Stimulated activated naive CD4-positive, alpha-beta T cell (primary cell): ENCODE measurements around the gene GOSR2.
A peak's percentile ranks its signal among the peaks of the same experiment; 100 is the strongest.

Source experiments
- DNase-seq, 6 experiments: peaks; one replicate each; lab custom pipeline; 2025; lab: John Stamatoyannopoulos, UW

Gene GOSR2

GRCh38 chr17:46922804-46923635, at the start of gene GOSR2:
GOSR2 (plus strand) TSS chr17:46923160; CDS start chr17:46923193, 33 bp downstream.
- DNase-seq: peak; percentile 64 to 90 (median 80)

- no peak for DNase-seq
Measured at GRCh38 chr17:46873941-46874645, 48.9 kb upstream of the GOSR2 start.

GRCh38 chr17:46874906-46875305, 48.1 kb upstream of the GOSR2 start:
- DNase-seq: no peak

- DNase-seq: no peak
Measured at GRCh38 chr17:46875849-46876352, 47.1 kb upstream of the GOSR2 start.

GRCh38 chr17:46876353-46876887, 46.5 kb upstream of the GOSR2 start:
- DNase-seq: no peak

GRCh38 chr17:46876926-46877325, 46.0 kb upstream of the GOSR2 start:
- no peak for DNase-seq

- no peak for DNase-seq
Measured at GRCh38 chr17:46877466-46877865, 45.5 kb upstream of the GOSR2 start.

GRCh38 chr17:46878055-46878454, 44.9 kb upstream of the GOSR2 start:
- DNase-seq: no peak

- no peak for DNase-seq
Measured at GRCh38 chr17:46879101-46879500, 43.9 kb upstream of the GOSR2 start.

- no peak for DNase-seq
Measured at GRCh38 chr17:46881015-46881414, 41.9 kb upstream of the GOSR2 start.

GRCh38 chr17:46882666-46883065, 40.3 kb upstream of the GOSR2 start:
- DNase-seq: no peak

- DNase-seq: no peak
Measured at GRCh38 chr17:46883871-46884520, 39.0 kb upstream of the GOSR2 start.

GRCh38 chr17:46884552-46884951, 38.4 kb upstream of the GOSR2 start:
- DNase-seq: no peak

- no peak for DNase-seq
Measured at GRCh38 chr17:46885415-46886309, 37.3 kb upstream of the GOSR2 start.

- no peak for DNase-seq
Measured at GRCh38 chr17:46886310-46886663, 36.7 kb upstream of the GOSR2 start.

GRCh38 chr17:46887717-46888116, 35.2 kb upstream of the GOSR2 start:
- no peak for DNase-seq

- no peak for DNase-seq
Measured at GRCh38 chr17:46888727-46889126, 34.2 kb upstream of the GOSR2 start.

GRCh38 chr17:46889519-46889918, 33.4 kb upstream of the GOSR2 start:
- no peak for DNase-seq

GRCh38 chr17:46889992-46890564, 32.9 kb upstream of the GOSR2 start:
- DNase-seq: no peak

- DNase-seq: no peak
Measured at GRCh38 chr17:46890638-46891037, 32.3 kb upstream of the GOSR2 start.

- no peak for DNase-seq
Measured at GRCh38 chr17:46892192-46892703, 30.7 kb upstream of the GOSR2 start.
